ACHN (cell line): ENCODE results near the gene CMSS1.

Experiments used
- DNase-seq: peaks from one replicate; pipeline ENCODE4 v3.0.0-alpha.2; 2015
- in situ Hi-C: cut with HindIII; loops from 2 replicates; pipeline ENCODE4 v1.10.0; 2017; ENCODE audit warnings: low sequenced_read_pairs, low pct_ligation_motif_present, low pct_unique_long_range_greater_than_20kb

The CMSS1 gene

DNA sequence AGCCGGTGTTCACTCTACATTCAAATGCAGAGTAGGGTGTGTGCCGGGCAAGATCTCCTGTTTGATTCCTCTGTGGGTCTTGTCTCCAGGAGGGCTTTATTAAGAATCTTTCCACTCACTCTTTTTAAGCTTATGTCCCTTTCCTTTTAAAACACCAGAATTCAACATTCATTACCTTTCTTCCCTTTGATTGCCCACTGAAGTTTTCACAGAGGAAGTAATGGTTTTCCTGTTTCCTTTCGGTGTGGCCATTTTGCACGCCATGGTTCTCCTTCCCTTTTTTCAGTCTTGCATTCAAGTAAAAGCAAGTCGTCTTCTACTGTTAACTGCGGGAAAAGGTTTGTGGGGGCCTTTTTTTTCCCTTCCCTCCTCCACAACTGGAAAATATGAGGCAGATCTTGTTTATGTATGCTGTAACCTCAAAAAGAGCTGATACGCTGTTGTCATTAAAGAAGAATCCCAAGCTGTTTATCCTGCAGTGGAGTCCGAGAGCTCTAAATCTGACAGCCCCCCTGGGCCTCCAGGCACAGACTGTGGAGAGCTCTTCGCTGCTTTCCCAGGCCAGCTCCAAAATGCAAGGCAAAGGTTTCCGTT is 256.1 kb downstream of the CMSS1 start:
- DNase-seq: no peak
- in situ Hi-C loops: no loop called here

DNA sequence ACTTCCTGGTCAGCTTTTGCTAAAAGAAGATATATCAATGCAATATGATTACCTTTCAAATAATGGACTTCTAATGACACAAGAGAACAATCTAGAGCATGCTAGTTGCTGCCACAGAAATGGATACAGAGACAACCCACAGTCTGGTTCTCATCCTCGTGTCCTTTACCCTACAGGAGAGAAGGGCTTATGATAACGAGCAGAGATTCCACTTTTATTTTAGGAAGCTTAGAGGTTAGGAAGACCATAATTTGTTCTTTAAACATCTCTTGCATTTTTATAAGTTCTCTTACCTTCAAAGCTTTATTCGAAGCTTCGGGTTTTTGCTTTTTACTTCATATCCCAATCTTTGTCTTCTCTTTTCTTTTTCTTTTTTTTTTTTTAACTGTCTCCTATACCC is 257.5 kb downstream of the CMSS1 start:
- in situ Hi-C loops: no loop called here
- no peak for DNase-seq

DNA sequence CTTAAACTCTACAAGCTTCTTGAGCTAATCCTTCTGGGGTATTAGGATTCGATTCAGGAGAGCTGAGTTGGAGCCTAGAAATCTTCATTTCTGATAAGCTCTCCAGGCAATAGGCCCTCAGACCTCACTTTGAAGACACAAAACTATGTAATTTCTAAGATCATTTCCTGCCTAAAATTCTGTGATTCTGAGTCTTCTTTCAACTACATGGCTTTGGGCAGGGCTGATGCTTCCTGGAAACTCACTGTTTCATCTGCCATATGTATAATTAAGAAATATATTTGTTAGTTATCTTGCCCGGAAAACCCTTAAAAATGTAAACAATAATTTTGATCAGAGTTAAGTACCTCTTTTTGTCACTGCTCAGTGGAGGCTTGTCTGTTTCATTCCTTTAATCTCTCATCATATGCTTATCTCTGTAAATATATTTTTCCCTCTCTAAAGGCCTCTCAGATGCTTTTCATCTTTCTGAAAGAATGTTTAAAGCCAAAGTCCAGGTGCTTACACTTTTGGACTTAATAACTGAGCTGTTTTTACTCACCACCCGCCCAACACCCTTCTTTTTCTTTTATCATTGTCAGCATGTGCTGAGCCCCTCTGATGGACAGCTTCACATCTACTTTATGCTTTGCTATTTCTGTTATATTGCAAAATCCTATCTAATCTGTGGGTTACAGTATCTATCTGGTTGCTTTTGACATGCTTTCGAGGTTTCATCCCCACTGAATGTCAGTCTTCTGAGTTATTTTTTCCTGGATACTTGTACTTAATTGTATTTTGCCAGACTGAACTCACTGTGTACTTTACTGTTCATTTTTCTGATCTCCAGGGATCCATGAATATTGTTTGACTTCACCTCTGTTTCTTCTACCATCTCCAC is 258.4 kb downstream of the CMSS1 start:
- DNase-seq: no peak
- in situ Hi-C loops: no loop called here

GRCh38 chr3:100076731-100077529 is 259.3 kb downstream of the CMSS1 start:
- DNase-seq: no peak
- in situ Hi-C loops: no loop called here

GRCh38 chr3:100079328-100079727 is 261.7 kb downstream of the CMSS1 start:
- in situ Hi-C loops: no loop called here
- no peak for DNase-seq

GRCh38 chr3:100080573-100080972 is 262.9 kb downstream of the CMSS1 start:
- DNase-seq: no peak
- in situ Hi-C loops: no loop called here

GRCh38 chr3:100081311-100081710 is 263.6 kb downstream of the CMSS1 start:
- in situ Hi-C loops: no loop called here
- DNase-seq: no peak

- in situ Hi-C loops: no loop called here
- DNase-seq: no peak
Measured at GRCh38 chr3:100081986-100082692, 264.5 kb downstream of the CMSS1 start.

DNA sequence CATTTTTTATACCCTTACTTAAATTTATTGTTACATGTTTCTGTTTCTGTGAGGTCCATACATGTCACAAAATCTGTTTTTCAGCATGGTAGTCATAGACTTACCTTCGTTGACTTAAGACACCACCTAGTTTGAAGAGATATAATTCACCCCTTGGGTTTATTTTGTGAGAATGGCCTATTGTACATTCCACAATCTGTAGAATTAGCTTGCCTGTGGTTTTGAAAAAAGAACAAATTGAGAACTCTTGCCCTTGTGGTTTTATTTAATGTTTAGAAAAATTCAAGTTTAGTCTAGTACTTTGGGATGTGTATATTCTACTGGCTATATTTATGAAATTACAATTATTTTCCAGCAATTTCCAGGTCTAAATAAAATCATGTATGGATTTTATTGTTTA is 265.1 kb downstream of the CMSS1 start:
- DNase-seq: no peak
- in situ Hi-C loops: no loop called here

- in situ Hi-C loops: no loop called here
- DNase-seq: no peak
Measured at GRCh38 chr3:100083209-100083608, 265.5 kb downstream of the CMSS1 start.

DNA sequence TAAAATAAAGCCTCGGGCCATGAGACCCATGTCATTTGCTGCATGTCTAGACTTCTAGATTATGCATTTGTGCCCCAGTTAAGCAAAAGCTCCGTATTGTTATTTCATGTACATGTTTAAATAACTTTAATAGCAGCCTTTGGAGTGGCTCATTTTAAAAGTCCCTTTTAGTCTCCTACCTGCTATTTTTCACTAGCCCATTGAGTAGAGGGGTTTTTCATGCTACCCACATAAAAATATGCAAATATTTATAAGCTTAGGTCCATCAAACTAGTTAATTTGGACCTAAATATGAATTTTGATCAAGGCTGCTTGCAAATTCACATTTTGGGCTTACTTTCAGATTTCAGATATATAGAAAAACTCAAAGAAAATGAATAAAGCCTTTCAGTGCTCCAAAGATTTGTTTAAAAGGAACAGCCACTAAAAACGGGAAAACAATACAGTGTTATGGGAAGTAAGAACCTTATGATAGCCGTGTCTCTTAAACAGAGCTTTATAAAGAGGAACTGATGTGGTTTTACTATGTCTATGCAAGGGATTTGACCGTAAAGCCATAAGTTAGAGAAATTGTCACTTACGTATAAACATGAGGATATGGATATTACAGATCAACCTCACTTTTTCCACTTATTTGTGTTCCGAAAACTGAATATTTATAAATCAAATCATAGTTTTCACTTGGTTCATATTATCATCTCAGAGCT is 266.6 kb downstream of the CMSS1 start:
- DNase-seq: no peak
- in situ Hi-C loops: no loop called here

GRCh38 chr3:100086401-100086800 is 268.7 kb downstream of the CMSS1 start:
- no peak for DNase-seq
- in situ Hi-C loops: no loop called here

- peak; percentile 15 for DNase-seq
- in situ Hi-C loops: no loop called here
Measured at GRCh38 chr3:100087198-100087597, 269.5 kb downstream of the CMSS1 start.

- no peak for DNase-seq
- in situ Hi-C loops: no loop called here
Measured at GRCh38 chr3:100088735-100089368, 271.2 kb downstream of the CMSS1 start.

DNA sequence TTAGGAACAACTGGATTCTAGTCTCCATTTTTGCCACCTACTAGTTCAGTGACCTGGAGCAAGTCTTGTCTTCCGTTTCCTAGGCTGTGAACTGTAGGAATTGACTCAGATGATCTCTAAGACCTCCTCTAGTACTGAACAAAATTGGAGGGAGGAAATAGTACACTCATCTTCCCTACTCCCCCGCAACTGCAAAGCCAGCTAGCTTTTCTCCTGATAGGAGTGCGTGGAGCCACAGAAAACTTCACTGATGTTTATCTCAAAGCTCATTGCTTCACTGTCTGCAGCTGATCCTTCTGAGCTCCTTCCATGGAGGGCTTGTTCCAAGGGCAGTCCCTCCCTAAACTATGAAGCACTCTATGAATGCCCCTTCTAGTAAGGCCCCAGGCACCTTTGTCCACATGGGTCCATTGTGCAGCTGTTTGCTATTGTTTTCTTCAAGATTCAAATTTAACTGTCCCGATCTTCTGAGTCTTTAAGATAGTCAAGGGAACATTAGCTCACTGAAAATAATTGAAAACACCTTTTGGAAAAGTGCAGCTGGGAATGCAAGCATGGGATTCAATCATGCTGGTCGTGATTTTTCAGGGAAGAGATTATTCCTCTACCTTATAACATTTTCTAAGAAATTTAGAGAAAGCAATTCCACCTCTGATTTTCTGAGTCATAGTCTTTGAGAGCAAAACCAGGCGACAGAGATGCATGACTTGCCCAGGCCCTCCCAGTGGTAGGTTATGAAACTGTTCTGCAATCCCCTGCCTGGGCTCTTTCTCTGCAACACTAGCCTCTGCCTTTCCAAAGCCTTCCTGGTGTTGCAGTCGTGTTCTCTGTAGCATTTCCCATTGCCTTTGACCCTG is 272.4 kb downstream of the CMSS1 start:
- peak; percentile 55 for DNase-seq
- in situ Hi-C loops: no loop called here

DNA sequence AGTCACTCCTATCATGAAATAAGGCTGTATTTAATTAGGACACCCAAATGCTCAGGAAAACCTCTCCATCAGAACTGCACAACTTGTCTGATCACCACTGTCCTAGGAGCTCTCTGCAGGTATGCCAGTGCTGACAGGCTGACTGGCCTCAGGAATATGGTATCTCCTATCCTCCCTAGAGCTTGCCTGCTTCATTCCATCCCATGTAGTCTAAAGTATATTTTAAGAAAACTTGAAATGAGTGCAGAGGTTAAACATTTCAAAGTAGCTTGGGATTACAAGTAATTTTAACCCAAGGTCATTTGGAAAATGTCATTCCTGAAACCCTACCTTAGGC is 273.0 kb downstream of the CMSS1 start:
- DNase-seq: no peak
- in situ Hi-C loops: no loop called here

DNA sequence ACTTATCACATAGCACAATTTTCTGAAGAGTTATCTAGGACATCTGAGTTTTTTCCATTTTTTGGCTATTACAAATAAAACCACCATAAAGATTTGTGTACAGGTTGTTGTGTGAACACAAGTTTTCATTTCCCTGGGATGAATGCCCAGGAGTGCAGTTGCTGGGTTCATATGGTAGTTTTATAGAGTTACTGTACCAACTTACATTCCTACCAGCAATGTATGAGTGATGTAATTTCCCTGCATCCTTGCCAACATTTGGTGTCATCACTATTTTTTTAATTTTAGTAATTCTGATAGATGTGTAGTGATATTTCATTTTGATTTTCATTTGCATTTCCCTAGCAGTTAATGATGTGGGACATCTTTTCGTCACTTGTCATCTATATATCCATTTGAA is 276.2 kb downstream of the CMSS1 start:
- in situ Hi-C loops: no loop called here
- no peak for DNase-seq
